IMR-90 (cell line): ENCODE results near the gene MRPL23. TPM values are rescaled to one million over a fixed set of nuclear protein-coding genes. Genes with fewer than 3 reads are reported as not detected.

Experiments
- ATAC-seq: fragments of 200-7000 bp; cut with Tn5 transposase; 2 replicates; pipeline ENCODE4 v1.9.1; 2020; ENCODE audit warnings: low read depth, mild to moderate bottlenecking, moderate library complexity
- BruUV-seq: library from RNA; stranded (reverse); fragments of 400-500 nt; replicated peaks from 2 replicates; lab custom pipeline; 2021; lab: Mats Ljungman, UMichigan
- CTCF ChIA-PET: fragments of 300-600 bp; formaldehyde crosslinking; extraction: SDS; loops from one replicate; lab custom pipeline; 2021; ENCODE audit warnings: antibody characterized with exemption; lab: Yijun Ruan, JAX
- POLR2A ChIA-PET: fragments of 300-600 bp; sonication (Branson Sonifier 250); formaldehyde crosslinking; loops from one replicate; lab custom pipeline; 2022; ENCODE audit warnings: antibody characterized with exemption; ENCODE audit not compliant: unreplicated experiment; lab: Charles Lee
- DNase-seq: peaks from one replicate; pipeline ENCODE4 v3.0.0; 2013
- H2AFZ ChIP-seq: replicated peaks from 2 replicates; pipeline ENCODE3; 2013; ENCODE audit warnings: low read length, mild to moderate bottlenecking; ENCODE audit not compliant: poor library complexity
- H2AK5ac ChIP-seq: 2 replicates; pipeline ENCODE4 v1.6.1; 2013; ENCODE audit warnings: low read depth, low read length, inconsistent platforms
- H2AK9ac ChIP-seq: replicated peaks from 2 replicates; pipeline ENCODE3; 2013; ENCODE audit warnings: mild to moderate bottlenecking, low read depth, low read length, moderate library complexity; ENCODE audit not compliant: poor library complexity
- H2BK120ac ChIP-seq: 2 replicates; pipeline ENCODE4 v1.6.1; 2013; ENCODE audit warnings: low read depth, low read length, inconsistent platforms
- H2BK15ac ChIP-seq: 3 replicates; pipeline ENCODE4 v1.6.1; 2013; ENCODE audit warnings: low read depth, low read length, inconsistent platforms
- H2BK20ac ChIP-seq: 2 replicates; pipeline ENCODE4 v1.6.1; 2013; ENCODE audit warnings: low read depth, mild to moderate bottlenecking, inconsistent platforms, low read length, moderate library complexity
- H2BK5ac ChIP-seq: 2 replicates; pipeline ENCODE4 v1.6.1; 2013; ENCODE audit warnings: mild to moderate bottlenecking, low read depth, low read length, inconsistent platforms; ENCODE audit not compliant: poor library complexity, severe bottlenecking
- H3K14ac ChIP-seq: replicated peaks from 2 replicates; pipeline ENCODE4 v1.6.1; 2013; ENCODE audit warnings: low read depth, low read length, inconsistent platforms
- H3K18ac ChIP-seq: 2 replicates; pipeline ENCODE4 v1.6.1; 2013; ENCODE audit warnings: low read depth, low read length, control low read depth
- H3K23ac ChIP-seq: 2 replicates; pipeline ENCODE4 v1.6.1; 2013; ENCODE audit warnings: low read depth, low read length, inconsistent platforms
- H3K27ac ChIP-seq: 2 replicates; pipeline ENCODE4 v1.5.1; 2013; ENCODE audit warnings: mild to moderate bottlenecking, control low read depth, low read length; ENCODE audit not compliant: insufficient read depth
- H3K27me3 ChIP-seq: 2 replicates; pipeline ENCODE4 v1.6.1; 2013; ENCODE audit warnings: low read length; ENCODE audit not compliant: control insufficient read depth, insufficient read depth
- H3K36me3 ChIP-seq: 2 replicates; pipeline ENCODE4 v1.6.1; 2013; ENCODE audit warnings: low read length, mixed read lengths; ENCODE audit not compliant: control insufficient read depth, insufficient read depth
- H3K4ac ChIP-seq: 2 replicates; pipeline ENCODE4 v1.6.1; 2013; ENCODE audit warnings: low read depth, low read length, inconsistent platforms
- H3K4me1 ChIP-seq: 2 replicates; pipeline ENCODE4 v1.6.1; 2013; ENCODE audit warnings: low read length, mixed read lengths; ENCODE audit not compliant: control insufficient read depth, insufficient read depth
- H3K4me2 ChIP-seq: 2 replicates; pipeline ENCODE4 v1.6.1; 2013; ENCODE audit warnings: low read depth, mild to moderate bottlenecking, control low read depth, low read length, moderate library complexity
- H3K4me3 ChIP-seq: 2 replicates; pipeline ENCODE4 v1.5.1; 2013; ENCODE audit warnings: low read depth, mild to moderate bottlenecking, control low read depth, low read length, moderate library complexity; ENCODE audit not compliant: insufficient read depth
- H3K56ac ChIP-seq: 2 replicates; pipeline ENCODE4 v1.6.1; 2013; ENCODE audit warnings: low read length, inconsistent platforms; ENCODE audit not compliant: insufficient read depth; ENCODE audit errors: extremely low read depth
- H3K79me1 ChIP-seq, 2 experiments: 2 replicates each; pipeline ENCODE4 v1.6.1; 2013; ENCODE audit warnings: low read length in 2 of 2, inconsistent platforms in 1 of 2, low read depth in 1 of 2
- H3K9ac ChIP-seq: 2 replicates; pipeline ENCODE4 v1.6.1; 2013; ENCODE audit warnings: low read depth, low read length, control low read depth
- H3K9me1 ChIP-seq: 2 replicates; pipeline ENCODE4 v1.6.1; 2013; ENCODE audit warnings: low read length, inconsistent platforms; ENCODE audit not compliant: insufficient read depth
- H3K9me3 ChIP-seq: 2 replicates; pipeline ENCODE4 v1.6.1; 2013; ENCODE audit warnings: low read length; ENCODE audit not compliant: control insufficient read depth, insufficient read depth
- H4K20me1 ChIP-seq: 2 replicates; pipeline ENCODE4 v1.6.1; 2013; ENCODE audit warnings: low read length, inconsistent platforms; ENCODE audit not compliant: insufficient read depth
- H4K5ac ChIP-seq: 2 replicates; pipeline ENCODE4 v1.6.1; 2013; ENCODE audit warnings: mild to moderate bottlenecking, low read depth, low read length, control low read depth
- H4K8ac ChIP-seq, 2 experiments: 2 replicates each; pipeline ENCODE4 v1.6.1; 2013; ENCODE audit warnings: low read depth in 2 of 2, low read length in 2 of 2, control low read depth in 1 of 2, inconsistent platforms in 1 of 2
- H4K91ac ChIP-seq: 2 replicates; pipeline ENCODE4 v1.6.1; 2013; ENCODE audit warnings: low read depth, low read length, inconsistent platforms; ENCODE audit not compliant: insufficient read depth
- MXI1 ChIP-seq: IDR thresholded peaks from 2 replicates; pipeline ENCODE4 v1.6.1; 2012; ENCODE audit warnings: low read depth, mild to moderate bottlenecking, low read length, moderate library complexity, borderline replicate concordance
- POLR2A ChIP-seq: IDR thresholded peaks from 2 replicates; pipeline ENCODE4 v1.6.1; 2012; ENCODE audit warnings: mild to moderate bottlenecking, low read depth, low read length
- RFX5 ChIP-seq: IDR thresholded peaks from 2 replicates; pipeline ENCODE4 v1.8.0; 2012; ENCODE audit warnings: low read depth, mild to moderate bottlenecking, low read length, moderate library complexity
- USF2 ChIP-seq: fragments of 150-350 bp; IDR thresholded peaks from 2 replicates; pipeline ENCODE4 v1.6.1; 2017; ENCODE audit warnings: mild to moderate bottlenecking, antibody characterized with exemption, low read length, low read depth
- WGBS, 2 experiments: methylation state at CpG; one replicate each; pipeline versions ENCODE4 v1.1.5 to v1.1.7; 2013; ENCODE audit warnings: missing lambda C conversion rate in 2 of 2; ENCODE audit not compliant: insufficient read length in 1 of 2; ENCODE audit errors: extremely low coverage in 2 of 2; 5-methylcytosine and 5-hydroxymethylcytosine counted together
- dilution Hi-C: fragments of 300-500 bp; cut with HindIII; formaldehyde crosslinking; loops from one replicate; pipeline ENCODE4 v1.14.3; 2018; ENCODE audit warnings: low sequenced_read_pairs; ENCODE audit not compliant: unreplicated experiment
- in situ Hi-C: fragments of 300-500 bp; cut with MboI; formaldehyde crosslinking; loops from 3 replicates; pipeline ENCODE4 v1.14.3; 2019; ENCODE audit warnings: low sequenced_read_pairs, inconsistent platforms, mixed read lengths
- intact Hi-C: fragments of 100-400 bp; cut with micrococcal nuclease; formaldehyde crosslinking; loops from 2 replicates; pipeline ENCODE4 v1.10.0; 2022
- polyA plus RNA-seq, 3 experiments: library from polyadenylated mRNA; depleted of rRNA; stranded (reverse); fragments of >200 nt; gene quantifications; 2 replicates each; pipeline ENCODE4 v1.2.3, GENCODE V29; 2012; ENCODE audit warnings: low replicate concordance in 1 of 3
- total RNA-seq: library from RNA; depleted of rRNA; stranded (reverse); fragments of >200 nt; gene quantifications from 2 replicates; pipeline ENCODE4 v1.2.3, GENCODE V29; 2012
- TF ChIP-seq, protein P1 (sequence below): fragments of 150-350 bp; IDR thresholded peaks from 2 replicates; pipeline ENCODE4 v1.6.1; 2016; ENCODE audit warnings: low read depth, mild to moderate bottlenecking, low read length, moderate library complexity, borderline replicate concordance
- TF ChIP-seq, protein P2 (sequence below): conservative IDR thresholded peaks from 2 replicates; pipeline ENCODE4 v1.5.1; 2012; ENCODE audit warnings: mild to moderate bottlenecking, low read depth, low read length, improper control_type of control experiment

MRPL23 gene
- total and polyA plus RNA-seq, 2 of the 4 experiments (the other 2 are of a cell fraction), result 68.4 to 114 TPM

- no peak overlapping the region for H2AK9ac ChIP-seq
- no peak overlapping the region for H3K27ac ChIP-seq
- H3K23ac ChIP-seq, result no peak overlapping the region
- H2BK15ac ChIP-seq, result no peak overlapping the region
- no peak overlapping the region for H4K91ac ChIP-seq
- no peak for ATAC-seq
- H3K4ac ChIP-seq, result no peak overlapping the region
- TF ChIP-seq POLR2A (no peak), USF2 (no peak), MXI1 (no peak), RFX5 (no peak)
- TF ChIP-seq, protein P1, sequence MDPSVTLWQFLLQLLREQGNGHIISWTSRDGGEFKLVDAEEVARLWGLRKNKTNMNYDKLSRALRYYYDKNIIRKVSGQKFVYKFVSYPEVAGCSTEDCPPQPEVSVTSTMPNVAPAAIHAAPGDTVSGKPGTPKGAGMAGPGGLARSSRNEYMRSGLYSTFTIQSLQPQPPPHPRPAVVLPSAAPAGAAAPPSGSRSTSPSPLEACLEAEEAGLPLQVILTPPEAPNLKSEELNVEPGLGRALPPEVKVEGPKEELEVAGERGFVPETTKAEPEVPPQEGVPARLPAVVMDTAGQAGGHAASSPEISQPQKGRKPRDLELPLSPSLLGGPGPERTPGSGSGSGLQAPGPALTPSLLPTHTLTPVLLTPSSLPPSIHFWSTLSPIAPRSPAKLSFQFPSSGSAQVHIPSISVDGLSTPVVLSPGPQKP, result no peak
- TF ChIP-seq, protein P2, sequence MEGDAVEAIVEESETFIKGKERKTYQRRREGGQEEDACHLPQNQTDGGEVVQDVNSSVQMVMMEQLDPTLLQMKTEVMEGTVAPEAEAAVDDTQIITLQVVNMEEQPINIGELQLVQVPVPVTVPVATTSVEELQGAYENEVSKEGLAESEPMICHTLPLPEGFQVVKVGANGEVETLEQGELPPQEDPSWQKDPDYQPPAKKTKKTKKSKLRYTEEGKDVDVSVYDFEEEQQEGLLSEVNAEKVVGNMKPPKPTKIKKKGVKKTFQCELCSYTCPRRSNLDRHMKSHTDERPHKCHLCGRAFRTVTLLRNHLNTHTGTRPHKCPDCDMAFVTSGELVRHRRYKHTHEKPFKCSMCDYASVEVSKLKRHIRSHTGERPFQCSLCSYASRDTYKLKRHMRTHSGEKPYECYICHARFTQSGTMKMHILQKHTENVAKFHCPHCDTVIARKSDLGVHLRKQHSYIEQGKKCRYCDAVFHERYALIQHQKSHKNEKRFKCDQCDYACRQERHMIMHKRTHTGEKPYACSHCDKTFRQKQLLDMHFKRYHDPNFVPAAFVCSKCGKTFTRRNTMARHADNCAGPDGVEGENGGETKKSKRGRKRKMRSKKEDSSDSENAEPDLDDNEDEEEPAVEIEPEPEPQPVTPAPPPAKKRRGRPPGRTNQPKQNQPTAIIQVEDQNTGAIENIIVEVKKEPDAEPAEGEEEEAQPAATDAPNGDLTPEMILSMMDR, result no peak
- no peak overlapping the region for H2BK120ac ChIP-seq
- no CpG with 5 or more reads among the region's 13 CpGs for WGBS, 2 experiments
- dilution Hi-C loops (no loop called here), in situ Hi-C loops (no loop called here), intact Hi-C loops (no loop called here)
- H3K9ac ChIP-seq, result no peak overlapping the region
- DNase-seq, result no peak
- no peak overlapping the region for H2AFZ ChIP-seq
- no peaks in the 10 kb centered on the region for H3K36me3 ChIP-seq
- no peak overlapping the region for H3K4me2 ChIP-seq
- no peak overlapping the region for H4K5ac ChIP-seq
- no peaks in the 10 kb centered on the region for H3K9me3 ChIP-seq
- H3K18ac ChIP-seq, result no peak overlapping the region
- no peak overlapping the region for H3K56ac ChIP-seq
- no peak overlapping the region for H3K14ac ChIP-seq
- H4K20me1 ChIP-seq, result no peaks in the 10 kb centered on the region
- H4K8ac ChIP-seq, result no peak overlapping the region
- ChIA-PET CTCF (no interaction called here), POLR2A (no interaction called here)
- no peak overlapping the region for H2BK20ac ChIP-seq
- no TSS peak for BruUV-seq
- H3K4me3 ChIP-seq, result no peak overlapping the region
- H3K4me1 ChIP-seq, result no peaks in the 10 kb centered on the region
- no peaks in the 10 kb centered on the region for H3K79me1 ChIP-seq
- H3K27me3 ChIP-seq, result no peaks in the 10 kb centered on the region
- no peak overlapping the region for H2AK5ac ChIP-seq
- H2BK5ac ChIP-seq, result no peak overlapping the region
- H3K9me1 ChIP-seq, result no peaks in the 10 kb centered on the region
Measured at GRCh38 chr11:1994121-1994520, 47.0 kb downstream of the MRPL23 start.
